Astrocyte (in vitro differentiated cells and primary cell): ENCODE measurements around the gene FKRP. TPM values are rescaled to one million over a fixed set of nuclear protein-coding genes. Genes with fewer than 3 reads are reported as not detected.
A peak's percentile ranks its signal among the peaks of the same experiment; 100 is the strongest.

Experiments
- DNase-seq: peaks from one replicate; pipeline ENCODE4 v3.0.0-alpha.2; 2010; ENCODE audit warnings: low read depth
- FAIRE-seq: peaks from 2 replicates; lab custom pipeline; 2011; peaks lifted over from hg19 to GRCh38; lab: Jason Lieb, UNC
- H2AFZ ChIP-seq: 2 replicates; pipeline ENCODE4 v1.6.0; 2012; ENCODE audit warnings: low read depth, low read length, inconsistent platforms
- H3K27ac ChIP-seq: 2 replicates; pipeline ENCODE4 v1.5.1; 2011; ENCODE audit warnings: low read depth, low read length, inconsistent platforms
- H3K27me3 ChIP-seq: 2 replicates; pipeline ENCODE4 v1.6.0; 2011; ENCODE audit warnings: low read length, inconsistent platforms; ENCODE audit not compliant: insufficient read depth
- H3K36me3 ChIP-seq: 2 replicates; pipeline ENCODE4 v1.5.1; 2011; ENCODE audit warnings: low read length, inconsistent platforms; ENCODE audit not compliant: insufficient read depth
- H3K4me1 ChIP-seq: 2 replicates; pipeline ENCODE4 v1.5.1; 2011; ENCODE audit warnings: low read length, inconsistent platforms; ENCODE audit not compliant: insufficient read depth
- H3K4me2 ChIP-seq: 2 replicates; pipeline ENCODE4 v1.6.0; 2012; ENCODE audit warnings: low read length, inconsistent platforms
- H3K4me3 ChIP-seq: 2 replicates; pipeline ENCODE4 v1.5.1; 2011; ENCODE audit warnings: low read depth, mild to moderate bottlenecking, low read length, inconsistent platforms; ENCODE audit not compliant: insufficient read depth
- H3K79me2 ChIP-seq: 2 replicates; pipeline ENCODE4 v1.6.0; 2012; ENCODE audit warnings: mild to moderate bottlenecking, low read length, inconsistent platforms; ENCODE audit not compliant: insufficient read depth
- H3K9ac ChIP-seq: 2 replicates; pipeline ENCODE4 v1.6.0; 2012; ENCODE audit warnings: mild to moderate bottlenecking, low read length, inconsistent platforms
- H3K9me3 ChIP-seq: 2 replicates; pipeline ENCODE4 v1.5.1; 2012; ENCODE audit warnings: low read depth, mild to moderate bottlenecking, low read length, inconsistent platforms; ENCODE audit not compliant: insufficient read depth
- H4K20me1 ChIP-seq: 2 replicates; pipeline ENCODE4 v1.6.0; 2012; ENCODE audit warnings: low read length, inconsistent platforms; ENCODE audit not compliant: insufficient read depth
- H3K27ac Mint-ChIP-seq: one replicate; pipeline ENCODE4 v1.8.0; 2021; ENCODE audit warnings: mild to moderate bottlenecking, mixed read lengths; ENCODE audit not compliant: unreplicated experiment
- H3K27me3 Mint-ChIP-seq: one replicate; pipeline ENCODE4 v1.8.0; 2021; ENCODE audit warnings: low read depth, mixed read lengths; ENCODE audit not compliant: unreplicated experiment
- H3K36me3 Mint-ChIP-seq: one replicate; pipeline ENCODE4 v1.8.0; 2021; ENCODE audit warnings: low read depth, mixed read lengths; ENCODE audit not compliant: unreplicated experiment
- H3K4me1 Mint-ChIP-seq: one replicate; pipeline ENCODE4 v1.8.0; 2021; ENCODE audit warnings: low read depth, mixed read lengths; ENCODE audit not compliant: unreplicated experiment
- H3K4me3 Mint-ChIP-seq: one replicate; pipeline ENCODE4 v1.8.0; 2021; ENCODE audit warnings: mild to moderate bottlenecking, moderate library complexity, mixed read lengths; ENCODE audit not compliant: unreplicated experiment
- H3K9me3 Mint-ChIP-seq: one replicate; pipeline ENCODE4 v1.8.0; 2021; ENCODE audit warnings: mild to moderate bottlenecking, mixed read lengths; ENCODE audit not compliant: unreplicated experiment
- CTCF ChIP-seq: IDR thresholded peaks from 2 replicates; pipeline ENCODE4 v1.5.1; 2011; ENCODE audit warnings: low read depth, mild to moderate bottlenecking, inconsistent platforms, low read length, moderate library complexity; ENCODE audit not compliant: insufficient read depth
- EZH2 ChIP-seq: IDR thresholded peaks from 2 replicates; pipeline ENCODE4 v1.6.1; 2012; ENCODE audit warnings: mild to moderate bottlenecking, low read length, inconsistent platforms; ENCODE audit not compliant: insufficient read depth
- total RNA-seq: library from RNA; stranded (reverse); gene quantifications from 2 replicates; pipeline ENCODE4 v1.2.1, GENCODE V29; 2021

Gene FKRP
- total RNA-seq, 1 donor from 2014 or later = 25.1 TPM

- Histone ChIP-seq H4K20me1 (peaks cover 63% of the 10 kb centered on the region), H3K4me3 (no peak overlapping the region), H3K27me3 (no peaks in the 10 kb centered on the region), H3K27ac (no peak overlapping the region), H3K79me2 (peaks cover 39% of the 10 kb centered on the region), H3K36me3 (peaks cover 21% of the 10 kb centered on the region), H3K4me2 (no peak overlapping the region), H2AFZ (no peak overlapping the region), H3K4me1 (peaks cover 12% of the 10 kb centered on the region), H3K9me3 (no peaks in the 10 kb centered on the region), H3K9ac (no peak overlapping the region)
- Mint-ChIP-seq H3K4me3 (no peak overlapping the region), H3K9me3 (no peaks in the 10 kb centered on the region), H3K4me1 (peaks cover 21% of the 10 kb centered on the region), H3K27ac (no peak overlapping the region), H3K36me3 (peaks cover 15% of the 10 kb centered on the region), H3K27me3 (no peaks in the 10 kb centered on the region)
- no peak for FAIRE-seq
- DNase-seq = no peak
- TF ChIP-seq EZH2 (no peak), CTCF (no peak)
Measured at GRCh38 chr19:46724468-46724867, 21.4 kb upstream of the FKRP start.

- no peak for TF ChIP-seq EZH2
- TF ChIP-seq CTCF = no peak
- peaks cover 14% of the 10 kb centered on the region for H3K4me1 ChIP-seq
- H3K9ac ChIP-seq = no peak overlapping the region
- H3K4me2 ChIP-seq = no peak overlapping the region
- H4K20me1 ChIP-seq = peaks cover 71% of the 10 kb centered on the region
- DNase-seq = no peak
- H3K9me3 Mint-ChIP-seq = no peaks in the 10 kb centered on the region
- H3K27ac Mint-ChIP-seq = no peak overlapping the region
- H3K4me1 Mint-ChIP-seq = peaks cover 26% of the 10 kb centered on the region
- H2AFZ ChIP-seq = no peak overlapping the region
- H3K4me3 ChIP-seq = no peak overlapping the region
- H3K36me3 ChIP-seq = peaks cover 26% of the 10 kb centered on the region
- H3K27me3 Mint-ChIP-seq = no peaks in the 10 kb centered on the region
- H3K27ac ChIP-seq = no peak overlapping the region
- no peak overlapping the region for H3K4me3 Mint-ChIP-seq
- H3K36me3 Mint-ChIP-seq = peaks cover 15% of the 10 kb centered on the region
- no peaks in the 10 kb centered on the region for H3K27me3 ChIP-seq
- H3K79me2 ChIP-seq = peaks cover 47% of the 10 kb centered on the region
- H3K9me3 ChIP-seq = no peaks in the 10 kb centered on the region
- FAIRE-seq = no peak
Measured at GRCh38 chr19:46725036-46725820, 20.6 kb upstream of the FKRP start.

- peaks cover 78% of the 10 kb centered on the region for H4K20me1 ChIP-seq
- Mint-ChIP-seq H3K9me3 (no peaks in the 10 kb centered on the region), H3K4me3 (peak overlapping the region; percentile 54), H3K27me3 (no peaks in the 10 kb centered on the region), H3K27ac (no peak overlapping the region), H3K36me3 (peaks cover 14% of the 10 kb centered on the region), H3K4me1 (peaks cover 32% of the 10 kb centered on the region)
- peaks cover 21% of the 10 kb centered on the region for H3K4me1 ChIP-seq
- DNase-seq = no peak
- H3K79me2 ChIP-seq = peaks cover 52% of the 10 kb centered on the region
- H2AFZ ChIP-seq = no peak overlapping the region
- no peak overlapping the region for H3K4me3 ChIP-seq
- no peak overlapping the region for H3K4me2 ChIP-seq
- H3K9me3 ChIP-seq = no peaks in the 10 kb centered on the region
- H3K27ac ChIP-seq = no peak overlapping the region
- TF ChIP-seq EZH2 = no peak
- no peak for TF ChIP-seq CTCF
- H3K36me3 ChIP-seq = peaks cover 26% of the 10 kb centered on the region
- no peak overlapping the region for H3K9ac ChIP-seq
- no peaks in the 10 kb centered on the region for H3K27me3 ChIP-seq
- no peak for FAIRE-seq
Measured at GRCh38 chr19:46725859-46726393, 19.9 kb upstream of the FKRP start.
